HG03442 (cell line): Measurements from ENCODE around the gene TMEM37.

ENCODE experiments used
- ATAC-seq: cut with Tn5 transposase; IDR thresholded peaks from one replicate; pipeline ENCODE4 v1.9.1; 2021; ENCODE audit warnings: mild to moderate bottlenecking, moderate library complexity; ENCODE audit not compliant: unreplicated experiment

The TMEM37 gene

DNA sequence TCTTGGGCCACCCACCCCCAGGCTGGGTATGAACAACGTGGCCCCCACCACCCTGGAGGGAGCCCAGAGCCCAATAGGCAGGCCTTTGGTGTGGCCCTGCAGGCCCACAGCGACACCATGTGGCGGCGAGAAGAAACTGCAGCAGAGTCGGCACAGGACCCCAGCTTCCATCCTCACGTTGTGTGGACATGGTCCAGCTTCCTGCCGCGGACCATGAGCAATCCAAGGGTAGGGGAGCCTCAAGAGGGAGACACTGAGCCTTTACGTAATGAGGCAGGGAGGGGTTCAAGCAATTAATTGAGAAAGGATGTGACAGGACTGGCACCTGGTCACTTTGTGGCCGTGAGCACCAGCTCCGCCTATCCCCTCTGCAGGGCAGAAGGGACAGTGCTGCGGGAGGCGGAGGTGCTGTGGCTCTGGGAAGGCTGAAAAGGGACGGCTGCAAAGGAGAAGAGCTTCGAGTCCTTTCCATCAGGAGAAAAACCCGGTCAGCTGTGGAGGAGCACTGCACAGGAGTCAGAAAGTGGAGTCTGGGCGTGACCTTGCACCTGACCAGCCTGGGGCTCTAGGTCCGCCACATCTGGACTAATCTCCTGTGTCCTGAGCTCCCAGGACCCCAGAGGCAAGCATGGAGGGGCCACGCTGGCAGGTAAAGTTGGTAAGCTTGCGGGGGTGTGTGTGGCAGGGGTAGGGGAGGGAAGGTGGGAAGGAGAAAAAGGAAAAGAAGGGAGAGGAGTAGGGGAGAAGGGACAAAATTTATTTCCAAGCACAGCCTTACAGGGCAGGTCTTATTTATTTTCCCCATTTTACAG lies 44.9 kb downstream of the TMEM37 start:
- peak; percentile 64 for ATAC-seq

DNA sequence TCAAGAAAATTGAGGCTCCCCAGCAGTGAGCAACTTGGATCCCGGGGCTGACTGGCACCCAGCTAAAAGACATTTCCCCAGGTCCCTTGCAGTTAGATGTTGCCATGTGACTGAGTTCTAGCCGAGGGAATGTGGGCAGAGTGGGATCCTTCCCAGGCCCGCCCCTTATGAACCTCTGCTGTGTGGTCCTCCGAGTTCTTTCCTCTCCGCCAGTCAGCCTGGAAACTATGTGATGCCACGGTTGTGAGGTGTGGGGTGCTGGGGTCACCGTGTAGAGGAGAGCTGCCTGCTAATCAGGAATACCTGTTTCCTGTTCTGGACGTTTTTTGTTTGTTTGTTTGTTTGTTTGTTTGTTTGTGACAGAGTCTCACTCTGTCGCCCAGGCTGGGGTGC lies 45.5 kb downstream of the TMEM37 start:
- ATAC-seq = no peak

DNA sequence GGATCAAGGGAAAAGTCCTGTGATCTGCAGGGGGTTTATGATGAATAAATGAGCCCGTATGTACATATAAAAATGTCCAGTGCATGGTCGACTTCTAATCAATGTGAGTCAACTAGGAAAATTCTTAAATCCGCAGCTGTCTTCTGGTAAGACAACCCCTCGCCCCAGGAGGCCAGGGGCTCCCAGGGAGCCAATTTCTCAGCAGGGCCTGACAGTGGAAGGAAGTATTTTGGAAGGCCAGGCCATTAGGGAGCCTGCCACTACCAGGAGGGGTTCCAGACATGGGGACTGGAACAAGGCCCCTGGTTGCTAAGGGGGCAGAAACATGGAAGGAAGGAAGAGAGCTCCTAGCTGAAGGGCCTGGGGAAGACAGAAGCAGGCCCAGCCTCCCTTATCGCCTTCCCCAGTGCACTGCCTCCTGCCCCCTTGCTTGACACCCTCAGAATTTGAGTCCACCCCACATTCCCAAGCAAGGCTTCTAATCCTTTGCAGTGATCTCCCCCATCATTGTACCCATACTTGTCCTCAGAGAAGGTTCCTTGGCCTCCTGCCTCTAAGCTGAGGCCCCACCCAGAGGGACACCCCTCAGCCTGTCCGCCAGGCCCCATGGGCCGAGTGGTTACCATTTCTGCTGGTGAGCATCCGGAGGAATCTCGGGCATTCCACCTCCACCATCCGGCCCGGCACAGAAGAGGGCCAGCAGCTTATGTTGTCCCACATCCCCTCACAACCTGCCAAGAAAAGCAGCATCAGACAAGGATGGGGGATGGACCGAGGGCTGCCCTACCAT lies 46.7 kb downstream of the TMEM37 start:
- ATAC-seq = no peak

DNA sequence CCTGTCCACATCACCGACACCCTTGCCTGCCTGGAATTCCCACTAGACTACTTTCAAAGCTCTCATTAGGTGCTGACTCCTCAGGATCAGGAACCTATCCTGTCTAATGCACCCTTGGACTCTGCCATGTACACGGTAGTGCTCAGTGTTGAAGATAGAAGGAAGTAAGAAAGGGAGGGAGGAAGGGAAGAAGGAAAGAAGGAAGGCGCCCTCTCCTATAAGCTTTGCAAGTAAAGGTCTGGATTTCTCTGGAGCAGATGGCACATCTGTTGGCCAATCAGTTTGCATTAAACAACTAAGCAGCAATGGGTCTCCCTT lies 47.3 kb downstream of the TMEM37 start:
- ATAC-seq = no peak

DNA sequence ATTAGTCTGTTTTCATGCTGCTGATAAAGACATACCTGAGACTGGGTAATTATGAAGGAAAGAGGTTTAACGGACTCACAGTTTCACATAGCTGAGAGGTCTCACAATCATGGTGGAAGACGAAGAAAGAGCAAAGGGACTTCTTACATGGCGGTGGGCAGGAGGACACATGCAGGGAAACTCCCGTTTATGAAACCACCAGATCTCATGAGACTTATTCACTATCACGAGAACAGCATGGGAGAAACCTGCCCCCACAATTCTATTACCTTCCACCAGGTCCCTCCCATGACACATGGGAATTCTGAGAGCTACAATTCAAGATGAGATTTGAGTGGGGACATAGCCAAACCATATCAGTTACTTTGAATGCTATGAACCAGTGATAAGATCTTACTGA lies 48.5 kb downstream of the TMEM37 start:
- no peak for ATAC-seq

DNA sequence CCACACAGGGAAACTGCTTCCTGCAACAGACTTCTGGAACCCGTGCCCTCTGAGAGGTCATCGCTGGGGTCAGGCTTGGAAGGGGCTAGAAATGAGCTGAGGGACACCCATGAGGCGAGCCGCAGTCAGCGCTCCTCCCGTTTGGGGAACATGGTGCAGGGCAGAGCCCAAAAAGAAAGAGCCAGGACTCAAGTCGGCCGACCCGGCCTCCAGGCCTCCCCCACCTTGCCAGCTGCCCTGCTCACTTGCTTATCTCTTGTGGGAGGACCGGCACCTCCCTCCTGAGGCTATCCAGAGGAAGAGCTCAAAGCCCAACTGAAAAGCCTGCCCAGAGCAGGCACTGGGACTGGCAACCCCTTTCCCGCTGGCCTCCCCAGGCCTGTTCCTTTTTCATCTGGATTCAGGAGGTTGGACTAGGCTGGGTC lies 49.1 kb downstream of the TMEM37 start:
- ATAC-seq = no peak

DNA sequence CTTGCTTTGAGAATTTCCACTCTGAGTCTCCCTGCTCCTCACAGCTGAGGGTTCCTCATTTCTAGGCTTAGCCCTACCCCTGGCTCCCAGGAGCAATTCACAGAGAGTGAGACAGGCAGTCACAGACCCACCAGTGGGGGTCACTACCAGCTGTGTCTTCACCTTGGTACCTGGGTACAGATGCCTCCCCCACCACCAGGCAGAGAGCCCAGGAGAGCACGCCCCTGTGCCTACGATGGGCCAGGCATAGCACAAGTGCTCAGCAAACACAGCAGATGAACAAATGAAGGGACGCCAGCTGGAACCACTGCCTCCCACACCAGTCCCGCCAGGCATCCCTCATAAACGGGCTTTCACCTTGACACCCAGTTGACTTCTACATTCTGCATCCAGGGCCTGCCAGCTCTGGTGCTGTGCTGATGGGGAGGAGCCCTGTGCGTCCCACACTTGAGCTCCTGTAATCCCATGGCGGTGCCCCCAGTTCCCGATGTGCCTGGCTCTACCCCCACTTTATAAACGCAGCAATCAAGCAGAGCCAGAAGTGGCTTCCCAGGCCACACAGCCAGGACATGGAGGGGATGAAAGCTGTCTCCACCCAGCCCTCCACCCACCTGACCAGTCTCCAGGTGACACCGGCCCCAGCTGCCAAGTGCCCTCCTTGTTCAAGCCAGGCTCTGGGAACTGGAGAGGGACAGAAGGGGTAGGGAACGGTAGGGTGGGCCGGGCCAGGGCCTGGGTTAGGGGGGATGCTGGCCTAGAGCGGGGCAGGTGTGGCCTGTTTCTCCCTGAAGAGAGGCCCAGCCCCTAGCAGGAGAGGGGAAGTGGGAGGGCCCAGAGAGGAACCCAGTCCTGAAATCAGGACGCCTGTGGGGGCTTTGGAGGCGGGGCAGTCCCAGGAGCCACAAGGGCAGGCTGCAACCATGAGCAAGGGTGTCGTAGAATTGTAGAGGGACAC lies 50.1 kb downstream of the TMEM37 start:
- ATAC-seq = no peak

DNA sequence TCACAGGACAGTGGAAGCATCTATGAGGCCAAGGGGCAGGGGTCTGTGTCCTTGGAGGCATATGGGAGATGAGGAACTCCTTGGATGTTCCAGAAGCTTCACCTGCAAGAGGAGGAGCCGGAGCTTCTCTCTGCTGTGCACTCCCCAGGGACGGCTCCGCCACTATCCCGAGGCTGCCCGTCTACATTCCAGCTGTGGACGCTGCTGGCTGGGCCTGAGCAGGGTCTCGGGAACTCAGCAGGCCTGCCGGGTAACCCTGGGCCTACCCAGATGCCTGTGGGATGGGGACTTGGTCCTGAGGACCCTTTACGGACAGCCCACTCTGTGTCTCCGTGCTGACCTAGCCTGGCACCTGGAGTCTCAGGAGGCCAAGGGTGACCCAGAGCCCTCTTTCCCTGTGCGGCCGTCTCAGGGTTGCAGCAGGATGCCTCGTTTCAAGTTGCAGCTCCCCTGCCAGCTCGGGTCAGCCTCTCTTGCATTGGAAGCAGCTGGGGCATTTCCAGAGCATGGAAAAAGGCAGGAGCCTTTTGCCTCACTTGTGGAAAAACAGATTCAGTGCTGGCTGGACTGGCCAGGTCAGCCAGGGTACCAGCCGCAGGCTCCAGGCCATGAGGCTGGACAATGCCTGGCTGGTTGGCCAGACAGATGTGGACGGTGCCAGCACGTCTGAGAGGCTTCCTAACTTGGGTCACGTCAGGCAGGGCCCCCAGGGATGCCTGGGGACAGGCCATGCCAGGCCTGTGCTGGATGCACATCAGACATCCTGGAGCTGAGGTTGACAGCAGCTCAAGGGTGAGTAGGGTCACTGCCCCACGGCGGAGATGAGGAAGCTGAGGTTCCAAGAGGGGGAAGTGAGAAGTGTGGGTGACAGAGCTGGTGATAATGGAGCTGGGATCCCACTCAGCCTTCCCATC lies 51.1 kb downstream of the TMEM37 start:
- ATAC-seq = no peak

DNA sequence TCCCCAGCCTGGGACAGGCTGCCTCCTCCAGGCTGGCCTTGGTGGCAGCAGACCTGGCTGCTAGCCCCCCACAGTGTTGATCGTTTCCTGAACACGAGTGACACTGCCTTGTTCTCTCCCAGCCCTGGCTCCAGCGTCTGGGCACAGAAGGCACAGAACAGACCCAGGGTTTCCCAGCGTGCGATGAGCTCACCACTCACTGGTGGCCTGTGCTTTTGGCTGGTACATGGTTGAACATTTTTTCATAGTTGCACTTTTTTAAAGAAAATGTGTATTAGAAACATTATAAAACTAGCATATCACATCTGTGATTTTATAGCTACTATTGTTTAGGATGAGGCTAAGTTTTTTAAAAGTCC lies 51.7 kb downstream of the TMEM37 start:
- no peak for ATAC-seq

DNA sequence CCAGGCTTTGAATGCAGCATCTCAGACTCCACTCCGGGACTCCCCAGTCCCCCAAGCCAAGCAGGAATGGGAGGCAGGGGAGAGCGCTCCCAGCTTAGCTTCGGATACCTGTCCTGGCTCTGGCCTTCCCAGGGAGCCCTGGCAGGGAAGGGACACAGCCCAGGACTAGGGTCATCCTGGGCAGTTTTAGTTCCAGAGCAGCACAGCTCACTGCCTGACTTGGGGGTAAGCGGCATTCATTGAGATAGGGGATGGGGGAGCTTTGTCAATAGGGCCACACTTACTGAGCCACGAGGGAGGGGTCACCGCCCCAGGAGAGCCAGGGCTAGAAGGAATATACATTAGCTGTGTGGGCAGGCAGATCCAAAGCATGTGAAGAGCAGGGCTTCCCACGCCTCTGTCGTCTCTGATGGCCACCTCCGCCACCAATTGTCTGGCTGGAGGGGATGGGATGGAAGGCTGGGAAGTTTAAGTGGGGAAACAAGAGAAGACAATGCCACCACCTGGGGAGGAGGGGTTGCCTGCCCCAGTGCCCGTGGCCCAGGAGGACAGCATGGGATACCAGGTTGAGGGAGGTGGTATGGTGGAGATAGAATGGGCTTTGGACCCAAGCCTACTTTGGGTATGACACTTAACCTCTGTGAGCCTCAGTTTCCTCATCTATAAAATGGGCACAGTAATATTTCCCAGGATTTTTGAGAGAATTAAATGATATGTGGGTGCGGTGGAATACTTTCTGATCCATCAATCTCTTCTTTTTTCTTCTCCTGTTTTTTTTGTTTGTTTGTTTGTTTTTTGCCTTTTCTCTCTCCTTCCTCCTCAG lies 52.5 kb downstream of the TMEM37 start:
- no peak for ATAC-seq

DNA sequence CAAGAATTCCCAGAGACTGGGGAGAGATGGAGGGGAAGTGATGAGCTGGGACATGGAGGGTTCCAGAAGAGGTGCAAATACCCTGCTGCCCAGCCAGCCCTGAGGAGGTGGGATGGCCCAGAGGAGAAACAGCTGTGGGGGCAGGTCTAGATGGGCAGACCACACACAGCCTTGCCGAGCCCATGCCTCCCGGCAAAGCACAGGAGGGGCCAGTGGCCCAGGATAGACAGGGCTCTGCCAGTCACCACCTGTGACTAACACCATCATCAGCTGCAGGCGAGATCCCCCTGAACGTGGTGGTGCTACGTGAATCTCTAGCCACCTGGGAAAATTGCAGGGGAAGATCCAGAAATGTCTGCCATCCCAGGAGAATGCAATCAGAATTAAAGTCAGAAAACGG lies 53.2 kb downstream of the TMEM37 start:
- no peak for ATAC-seq

DNA sequence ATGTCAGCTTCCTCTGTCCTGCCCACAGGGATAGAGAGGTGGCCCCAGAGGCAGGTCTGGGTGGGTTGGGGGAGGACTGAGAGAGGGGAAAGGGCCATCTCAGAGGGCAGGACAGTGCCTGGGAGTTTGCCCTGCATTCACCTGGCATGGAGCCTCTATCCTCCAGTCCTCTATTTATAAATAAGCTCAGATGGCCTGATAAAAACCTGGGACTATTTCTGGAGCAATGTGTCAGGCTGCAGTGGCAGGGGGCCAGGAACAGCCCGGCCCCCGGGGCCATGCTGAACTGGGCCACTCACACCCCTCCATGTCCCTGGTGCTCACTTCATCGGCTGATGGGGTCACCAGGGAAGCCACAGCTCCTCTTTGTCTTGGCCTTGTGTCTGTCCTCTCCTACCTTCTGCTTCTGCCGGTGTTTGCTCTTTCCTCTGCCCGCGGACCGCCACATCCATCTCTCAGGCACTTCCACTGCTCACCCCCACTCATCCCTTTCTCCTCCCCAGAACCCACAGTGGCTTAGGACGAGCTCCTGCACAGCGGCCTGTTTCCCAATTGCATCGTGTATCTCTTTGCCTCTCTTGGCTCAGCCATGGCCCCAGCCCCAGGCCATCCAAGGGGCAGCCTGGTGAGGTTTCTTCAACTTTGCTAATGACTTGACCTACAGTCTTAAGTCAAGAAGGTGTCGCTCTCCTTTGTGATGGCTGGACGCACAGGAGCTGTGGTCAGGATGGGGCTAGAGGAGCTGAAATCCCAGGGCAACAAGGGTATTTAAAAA lies 53.9 kb downstream of the TMEM37 start:
- no peak for ATAC-seq

DNA sequence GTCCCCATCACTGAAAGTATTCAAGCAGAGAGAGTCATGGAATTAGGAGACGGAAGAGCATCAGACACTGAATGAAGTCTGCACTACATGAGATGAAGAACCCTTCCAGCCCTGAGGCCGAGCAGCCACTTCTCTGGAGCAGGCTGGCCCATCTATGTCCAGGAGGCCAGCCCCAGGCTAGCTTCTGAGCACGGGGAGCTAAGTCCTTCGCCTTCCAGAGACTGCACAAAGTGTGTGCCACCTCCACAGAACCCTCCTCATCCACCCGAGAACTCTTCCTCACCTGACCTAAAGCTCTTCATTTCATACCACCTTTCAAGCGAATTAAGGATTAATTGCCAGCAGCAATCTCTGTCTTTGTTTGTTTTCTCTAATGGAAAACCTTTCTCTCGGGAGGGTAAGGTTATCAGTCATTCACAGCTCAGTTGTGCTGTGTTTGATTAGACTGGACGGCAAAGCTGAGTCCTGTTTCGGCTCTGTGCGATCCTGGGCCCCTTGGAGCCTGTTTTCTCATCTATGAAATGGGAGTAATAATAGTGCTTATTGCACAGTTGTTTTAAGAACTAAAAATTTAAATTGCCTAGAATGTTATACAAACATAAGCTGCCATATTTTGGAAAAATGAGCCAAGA lies 54.7 kb downstream of the TMEM37 start:
- no peak for ATAC-seq

DNA sequence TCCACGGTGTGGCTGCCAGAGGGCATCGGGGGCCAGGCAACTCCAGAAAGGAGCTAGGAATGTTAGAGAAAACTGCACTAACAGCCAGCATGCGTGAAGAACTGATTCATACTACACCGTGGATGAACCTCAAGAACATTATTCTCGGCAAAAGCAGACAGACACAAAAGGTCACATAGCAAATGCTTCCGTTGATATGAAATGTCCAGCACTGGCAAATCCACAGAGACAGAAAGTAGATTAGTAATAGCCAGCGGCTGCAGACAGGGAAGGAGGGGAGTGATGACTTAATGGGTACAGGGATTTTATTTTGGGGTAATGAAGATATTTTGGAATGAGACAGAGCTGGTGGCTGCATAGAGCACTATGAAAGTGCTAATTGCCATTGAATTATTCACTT lies 55.2 kb downstream of the TMEM37 start:
- ATAC-seq = no peak

DNA sequence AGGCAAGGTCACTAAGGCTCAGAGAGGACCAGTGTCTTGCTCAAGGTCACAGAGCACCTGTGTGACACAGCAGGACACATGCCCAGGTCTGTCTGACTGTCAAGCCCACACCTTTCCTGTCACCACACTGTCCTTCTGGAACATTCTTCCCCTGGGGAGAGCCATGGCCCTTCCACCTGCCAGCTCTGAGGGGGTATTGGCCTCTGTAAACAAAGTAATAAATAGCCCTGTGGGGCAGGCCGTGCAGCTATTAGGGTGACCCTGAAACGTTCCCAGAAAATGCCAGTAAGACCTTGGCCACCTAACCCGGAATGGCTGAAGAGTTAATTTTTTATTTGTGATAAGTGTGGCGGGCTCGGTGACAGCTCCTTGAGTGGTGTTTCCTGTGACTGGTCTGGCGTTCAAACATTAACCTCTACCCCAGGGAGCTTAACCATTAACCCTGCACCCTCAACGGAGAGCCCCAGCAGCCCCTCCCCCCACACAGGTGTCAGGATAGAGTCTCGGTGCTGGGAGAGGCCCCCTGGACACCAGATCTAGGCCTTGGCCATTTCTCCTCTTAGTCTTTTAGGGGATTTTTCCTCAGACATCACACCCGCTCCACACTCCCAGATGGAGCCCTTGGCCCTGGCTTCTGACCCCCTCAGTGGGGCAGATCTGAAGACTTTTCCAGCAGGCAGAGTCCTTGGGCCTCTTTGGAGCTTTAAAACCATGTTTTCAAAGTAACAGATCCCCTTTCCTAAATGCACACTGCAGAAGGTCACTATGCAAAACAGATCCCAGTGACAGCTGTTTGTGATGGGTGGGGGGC lies 56.0 kb downstream of the TMEM37 start:
- ATAC-seq = peak; percentile 46
